ENCODE data around the gene SUPT16H.

Gene SUPT16H

DNA sequence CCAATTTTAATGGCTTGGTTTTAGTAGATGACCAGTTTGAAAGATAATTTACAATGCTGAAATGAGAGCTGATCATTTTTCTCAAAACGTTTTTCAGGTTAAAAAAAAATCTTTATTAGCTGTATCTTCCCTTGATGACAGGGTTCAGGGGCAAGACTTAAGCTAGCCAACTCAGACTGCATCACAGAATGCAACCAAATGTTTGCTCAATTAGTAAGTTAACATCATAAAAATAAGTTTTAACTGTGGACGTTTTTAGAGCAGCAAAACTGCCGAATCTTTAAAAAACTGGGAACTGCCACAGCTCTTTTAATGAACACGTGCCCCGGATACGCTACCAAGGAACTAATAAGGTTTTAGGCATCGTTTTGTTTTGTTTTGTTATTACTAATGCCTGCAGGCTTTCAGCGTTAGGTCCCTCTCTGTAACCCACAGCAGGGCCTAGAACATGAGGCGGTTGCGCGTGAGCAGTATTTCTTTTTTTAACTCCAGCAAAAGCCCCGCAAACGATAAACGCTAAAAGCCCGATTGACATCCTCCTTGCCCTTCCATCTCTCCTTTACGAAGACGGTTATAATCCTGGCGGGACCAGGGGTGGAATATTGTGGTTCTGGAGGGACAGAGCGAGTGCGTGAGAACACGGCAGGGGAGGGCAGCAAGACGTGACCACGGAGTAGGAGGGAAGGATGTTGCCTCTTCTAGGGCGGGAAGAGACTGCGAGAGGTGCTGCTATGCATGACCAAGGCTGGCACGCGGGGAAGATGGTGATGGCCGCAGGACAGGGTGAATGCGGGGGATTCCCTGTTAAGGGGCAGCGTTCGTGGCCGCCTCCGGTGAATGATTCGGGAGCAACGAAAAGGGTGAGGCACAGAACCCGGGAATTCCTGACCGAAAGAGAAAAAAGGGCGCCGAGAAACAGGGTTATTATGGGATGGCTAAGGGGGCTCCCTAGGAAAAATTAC is 652 bp downstream of the SUPT16H start:
- TF ChIP-seq, protein P1, sequence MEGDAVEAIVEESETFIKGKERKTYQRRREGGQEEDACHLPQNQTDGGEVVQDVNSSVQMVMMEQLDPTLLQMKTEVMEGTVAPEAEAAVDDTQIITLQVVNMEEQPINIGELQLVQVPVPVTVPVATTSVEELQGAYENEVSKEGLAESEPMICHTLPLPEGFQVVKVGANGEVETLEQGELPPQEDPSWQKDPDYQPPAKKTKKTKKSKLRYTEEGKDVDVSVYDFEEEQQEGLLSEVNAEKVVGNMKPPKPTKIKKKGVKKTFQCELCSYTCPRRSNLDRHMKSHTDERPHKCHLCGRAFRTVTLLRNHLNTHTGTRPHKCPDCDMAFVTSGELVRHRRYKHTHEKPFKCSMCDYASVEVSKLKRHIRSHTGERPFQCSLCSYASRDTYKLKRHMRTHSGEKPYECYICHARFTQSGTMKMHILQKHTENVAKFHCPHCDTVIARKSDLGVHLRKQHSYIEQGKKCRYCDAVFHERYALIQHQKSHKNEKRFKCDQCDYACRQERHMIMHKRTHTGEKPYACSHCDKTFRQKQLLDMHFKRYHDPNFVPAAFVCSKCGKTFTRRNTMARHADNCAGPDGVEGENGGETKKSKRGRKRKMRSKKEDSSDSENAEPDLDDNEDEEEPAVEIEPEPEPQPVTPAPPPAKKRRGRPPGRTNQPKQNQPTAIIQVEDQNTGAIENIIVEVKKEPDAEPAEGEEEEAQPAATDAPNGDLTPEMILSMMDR (IDR thresholded peaks at IDR 0.05), result no peak

DNA sequence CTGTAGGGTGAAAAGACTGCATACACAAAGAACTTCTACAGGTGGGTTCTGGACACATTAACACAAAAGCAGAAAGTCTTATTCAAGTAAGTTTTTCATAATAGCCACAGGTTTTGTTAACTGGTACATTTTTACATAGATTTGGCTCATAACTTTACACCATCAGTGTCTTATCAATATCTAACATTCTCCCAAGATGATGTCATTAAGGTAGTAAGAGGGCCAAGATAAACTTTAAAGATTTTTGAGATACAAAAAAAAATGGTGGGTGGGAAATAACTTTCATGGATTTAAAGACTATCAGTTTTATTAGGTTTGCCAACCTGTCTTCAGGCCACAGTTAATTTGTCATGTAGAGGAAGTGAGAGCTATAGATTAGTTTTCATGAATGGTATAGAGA is 1.7 kb downstream of the SUPT16H start:
- TF ChIP-seq, protein P1 (IDR thresholded peaks at IDR 0.05), result no peak

DNA sequence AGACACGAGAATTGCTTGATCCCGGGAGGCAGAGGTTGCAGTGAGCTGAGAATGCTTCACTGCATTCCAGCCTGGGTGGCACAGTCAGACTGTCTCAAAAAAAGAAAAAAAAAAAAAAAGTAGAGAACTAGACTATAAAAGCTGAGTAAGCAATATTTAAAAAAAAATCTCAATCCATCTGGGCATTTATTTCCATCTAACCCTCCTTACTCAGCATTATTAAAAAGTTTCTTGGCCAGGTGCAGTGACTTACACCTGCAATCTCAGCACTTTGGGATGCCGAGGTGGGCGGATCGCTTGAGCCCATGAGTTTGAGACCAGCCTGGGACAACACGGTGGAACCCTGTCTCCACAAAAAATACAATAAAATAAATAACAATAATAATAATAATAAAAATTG is 4.5 kb downstream of the SUPT16H start:
- TF ChIP-seq, protein P1 (IDR thresholded peaks at IDR 0.05), result no peak

DNA sequence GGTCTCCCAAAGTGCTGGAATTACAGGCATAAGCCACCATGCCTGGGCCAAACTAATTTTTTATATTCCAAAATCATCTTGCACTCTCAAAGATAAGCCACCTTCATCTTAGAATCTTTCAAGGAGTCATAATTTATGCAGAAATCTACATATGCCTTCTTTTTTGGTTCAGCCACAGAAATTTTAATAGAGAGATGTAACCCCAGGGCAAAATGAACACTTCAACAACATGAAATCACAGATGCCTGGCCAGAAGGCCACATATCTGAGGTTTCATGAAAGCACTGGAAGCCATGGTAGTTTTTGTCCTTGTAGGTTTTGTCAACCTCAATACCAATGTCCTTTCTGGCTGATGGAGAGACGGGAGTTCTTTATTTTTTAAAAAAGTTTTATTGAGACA is 9.8 kb downstream of the SUPT16H start:
- TF ChIP-seq, protein P1 (IDR thresholded peaks at IDR 0.05), result no peak

DNA sequence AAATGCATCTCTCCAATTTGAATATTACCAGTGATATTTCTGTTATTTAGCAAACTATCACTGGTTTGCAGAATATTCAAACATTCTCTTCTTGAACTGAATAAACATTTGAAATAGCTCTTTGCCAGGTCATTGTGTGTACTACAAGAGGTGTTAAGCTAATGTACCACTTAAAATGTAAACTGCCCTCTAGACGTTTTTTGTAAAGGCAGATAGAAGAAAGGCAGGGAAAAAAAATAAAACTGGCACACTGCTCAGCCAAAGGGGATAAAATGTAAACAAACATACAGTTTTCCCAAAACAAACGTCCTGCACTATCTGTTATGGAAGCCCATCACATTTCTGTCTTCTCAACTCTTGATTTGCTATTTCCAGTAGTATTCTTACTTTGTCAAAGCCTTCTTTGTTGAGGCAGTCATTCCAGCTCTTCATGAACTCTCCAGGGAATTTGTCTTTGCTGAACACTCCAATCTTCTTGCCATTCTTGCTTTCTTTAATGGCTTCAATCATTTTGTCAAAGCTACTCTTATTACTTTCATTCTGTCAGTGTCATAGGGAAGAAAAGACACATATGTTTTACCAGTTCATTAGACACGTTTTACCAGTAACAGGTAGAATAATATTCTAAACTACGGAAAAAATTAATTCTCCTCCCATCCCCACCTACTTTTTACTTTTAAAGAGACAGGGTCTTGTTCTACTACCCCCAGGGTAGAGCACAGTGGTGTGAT is 13.7 kb downstream of the SUPT16H start:
- TF ChIP-seq, protein P1 (IDR thresholded peaks at IDR 0.05), result no peak

DNA sequence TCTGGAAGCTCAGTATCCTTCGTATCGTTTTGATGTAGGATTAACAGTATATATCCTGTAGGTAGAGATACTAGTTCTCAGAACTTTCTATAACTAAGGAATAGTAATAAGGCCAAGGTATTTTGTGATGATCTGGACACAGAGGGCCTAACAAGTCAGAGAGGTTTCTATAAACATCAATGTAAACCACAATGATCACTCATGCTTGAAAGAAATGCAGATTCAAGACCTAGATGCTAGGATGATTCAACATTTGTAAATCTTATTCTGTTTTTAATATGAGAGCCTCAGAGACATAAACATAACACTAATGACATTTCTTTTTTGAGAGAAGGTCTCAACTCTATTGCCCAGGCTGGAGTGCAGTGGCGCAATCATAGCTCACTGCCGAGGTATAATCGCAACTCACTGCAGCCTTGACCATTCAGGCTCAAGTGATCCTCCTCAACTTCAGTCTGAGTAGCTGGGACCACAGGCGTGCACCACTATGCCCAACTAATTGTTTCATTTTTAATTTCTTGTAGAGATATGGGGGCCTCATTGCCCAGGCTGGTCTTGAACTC is 16.2 kb downstream of the SUPT16H start:
- TF ChIP-seq, protein P1 (IDR thresholded peaks at IDR 0.05), result no peak

DNA sequence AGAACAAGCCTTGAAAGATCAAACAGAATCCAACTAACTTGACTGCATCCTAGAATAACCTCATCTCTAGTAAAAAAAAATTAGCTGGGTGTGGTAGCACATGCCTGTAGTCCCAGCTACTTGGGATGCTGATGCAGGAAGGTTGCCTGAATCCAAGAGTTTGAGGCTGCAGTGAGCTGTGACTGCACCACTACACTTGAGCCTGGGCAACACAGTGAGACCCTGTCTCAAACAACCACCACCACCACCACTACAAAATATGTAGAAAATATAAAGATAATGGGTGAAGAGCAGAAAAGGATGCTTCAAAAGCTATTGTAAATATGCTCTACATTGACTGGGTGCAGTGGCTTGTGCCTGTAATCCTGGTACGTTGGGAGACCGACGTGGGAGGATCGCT is 27.3 kb downstream of the SUPT16H start:
- TF ChIP-seq, protein P1 (IDR thresholded peaks at IDR 0.05), result no peak

Measured in LNCAP (cell line).